ENCODE data around the gene JPT2.
"Not testable (repeated sequence)": the region's sequence is repeated elsewhere in the genome, so short reads cannot be mapped to it uniquely, and the experiment has no call there.

Gene JPT2

DNA sequence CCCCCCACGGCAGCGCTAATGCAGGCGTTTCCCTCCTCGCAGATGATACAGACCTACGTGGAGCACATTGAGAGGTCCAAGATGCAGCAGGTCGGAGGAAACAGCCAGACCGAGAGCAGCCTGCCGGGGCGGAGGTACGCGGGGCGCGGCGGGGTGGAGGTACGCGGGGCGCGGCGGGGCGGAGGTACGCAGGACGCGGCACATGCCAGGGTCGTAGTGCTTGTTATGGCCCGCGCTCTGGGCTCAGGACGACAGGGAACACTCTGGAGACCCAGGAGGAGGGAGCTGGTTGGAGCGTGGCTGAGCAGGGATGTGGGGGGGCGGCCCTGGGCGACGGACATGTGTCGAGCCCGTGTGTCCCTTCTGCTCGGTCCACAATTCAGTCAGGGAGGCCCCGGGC lies 51.4 kb downstream of the JPT2 start:
- TF ChIP-seq, protein P1, sequence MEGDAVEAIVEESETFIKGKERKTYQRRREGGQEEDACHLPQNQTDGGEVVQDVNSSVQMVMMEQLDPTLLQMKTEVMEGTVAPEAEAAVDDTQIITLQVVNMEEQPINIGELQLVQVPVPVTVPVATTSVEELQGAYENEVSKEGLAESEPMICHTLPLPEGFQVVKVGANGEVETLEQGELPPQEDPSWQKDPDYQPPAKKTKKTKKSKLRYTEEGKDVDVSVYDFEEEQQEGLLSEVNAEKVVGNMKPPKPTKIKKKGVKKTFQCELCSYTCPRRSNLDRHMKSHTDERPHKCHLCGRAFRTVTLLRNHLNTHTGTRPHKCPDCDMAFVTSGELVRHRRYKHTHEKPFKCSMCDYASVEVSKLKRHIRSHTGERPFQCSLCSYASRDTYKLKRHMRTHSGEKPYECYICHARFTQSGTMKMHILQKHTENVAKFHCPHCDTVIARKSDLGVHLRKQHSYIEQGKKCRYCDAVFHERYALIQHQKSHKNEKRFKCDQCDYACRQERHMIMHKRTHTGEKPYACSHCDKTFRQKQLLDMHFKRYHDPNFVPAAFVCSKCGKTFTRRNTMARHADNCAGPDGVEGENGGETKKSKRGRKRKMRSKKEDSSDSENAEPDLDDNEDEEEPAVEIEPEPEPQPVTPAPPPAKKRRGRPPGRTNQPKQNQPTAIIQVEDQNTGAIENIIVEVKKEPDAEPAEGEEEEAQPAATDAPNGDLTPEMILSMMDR (conservative IDR thresholded peaks at IDR 0.05): no peak
- no peak overlapping the region for H3K27ac ChIP-seq

DNA sequence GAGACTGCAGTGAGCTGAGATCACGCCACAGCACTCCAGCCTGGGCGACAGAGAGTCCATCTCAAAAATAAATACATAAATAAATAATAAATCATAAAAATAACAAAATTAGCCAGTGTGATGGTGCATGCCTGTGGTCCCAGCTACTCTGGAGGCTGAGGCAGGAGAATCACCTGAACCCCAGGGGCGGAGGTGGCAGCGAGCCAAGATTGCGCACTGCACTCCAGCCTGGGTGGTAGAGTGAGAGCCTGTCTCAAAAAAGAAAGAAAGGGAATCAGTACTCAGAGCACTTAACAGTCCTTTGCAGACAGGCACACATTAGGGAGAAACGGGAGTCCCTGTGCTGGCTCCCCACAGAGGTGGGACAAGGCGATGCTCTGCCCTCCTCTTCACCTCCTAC lies 53.0 kb downstream of the JPT2 start:
- H3K27ac ChIP-seq: no peak overlapping the region
- TF ChIP-seq, protein P1 (conservative IDR thresholded peaks at IDR 0.05): no peak

GRCh38 chr16:1731603-1732002 lies 53.5 kb downstream of the JPT2 start:
- TF ChIP-seq, protein P1 (conservative IDR thresholded peaks at IDR 0.05): no peak
- H3K27ac ChIP-seq: no peak overlapping the region

DNA sequence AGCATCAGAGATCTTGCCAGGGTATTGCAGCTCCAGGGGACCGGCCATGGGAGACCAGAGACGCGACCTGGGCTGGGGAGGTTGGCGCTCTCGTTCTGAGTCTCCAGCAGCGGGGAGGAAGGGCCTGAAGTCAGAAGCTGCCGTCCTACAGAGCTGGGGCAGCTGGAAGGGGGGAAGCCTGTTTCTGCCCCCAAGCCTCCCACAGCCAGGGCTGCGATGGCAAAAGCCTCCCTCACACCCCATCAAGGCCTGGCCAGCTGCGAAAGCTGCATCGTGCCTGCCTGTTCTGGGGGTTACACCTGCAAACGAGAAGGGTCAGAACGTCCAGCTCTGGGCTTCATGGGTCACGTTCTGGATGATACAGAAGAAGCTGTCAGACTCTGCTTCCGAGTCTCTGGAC lies 54.0 kb downstream of the JPT2 start:
- no peak overlapping the region for H3K27ac ChIP-seq
- TF ChIP-seq, protein P1 (conservative IDR thresholded peaks at IDR 0.05): no peak

GRCh38 chr16:1732551-1732987 lies 54.5 kb downstream of the JPT2 start:
- H3K27ac ChIP-seq: not testable (repeated sequence)

- TF ChIP-seq, protein P1 (conservative IDR thresholded peaks at IDR 0.05): no peak
Observed at GRCh38 chr16:1734123-1734522, 56.0 kb downstream of the JPT2 start.

GRCh38 chr16:1734816-1735215 lies 56.7 kb downstream of the JPT2 start:
- TF ChIP-seq, protein P1 (conservative IDR thresholded peaks at IDR 0.05): no peak
- no peak overlapping the region for H3K27ac ChIP-seq

More at GRCh38 chr16:1734123-1734522, 56.0 kb downstream of the JPT2 start:
- no peak overlapping the region for H3K27ac ChIP-seq

DNA sequence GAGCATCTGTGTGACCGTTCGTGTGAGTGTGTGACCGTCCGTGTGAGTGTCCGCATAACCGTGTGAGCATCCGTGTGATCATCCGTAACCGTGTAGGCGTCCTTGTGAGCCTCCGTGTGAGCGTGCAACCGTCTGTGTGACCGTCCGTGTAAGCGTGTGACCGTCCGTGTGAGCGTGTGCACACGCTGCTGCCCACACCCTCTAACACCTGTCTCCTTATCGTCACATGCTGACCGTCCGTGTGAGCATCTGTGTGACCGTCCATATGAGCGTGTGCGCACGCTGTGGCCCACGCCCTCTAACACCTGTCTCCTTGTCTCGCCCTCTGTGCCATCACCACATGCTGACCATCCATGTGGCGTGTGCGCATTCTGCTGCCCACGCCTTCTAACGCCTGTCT lies 62.2 kb downstream of the JPT2 start:
- H3K27ac ChIP-seq: no peak overlapping the region
- TF ChIP-seq, protein P1 (conservative IDR thresholded peaks at IDR 0.05): no peak

Measured in VCaP (cell line).